ACHN (cell line): ENCODE results near the gene KIF18A.
"Not testable (repeated sequence)": the region's sequence is repeated elsewhere in the genome, so short reads cannot be mapped to it uniquely, and the experiment has no call there.

ENCODE experiments used
- DNase-seq: peaks from one replicate; pipeline ENCODE4 v3.0.0-alpha.2; 2015
- in situ Hi-C: cut with HindIII; loops from 2 replicates; pipeline ENCODE4 v1.10.0; 2017; ENCODE audit warnings: low sequenced_read_pairs, low pct_ligation_motif_present, low pct_unique_long_range_greater_than_20kb

Gene KIF18A

GRCh38 chr11:28110108-28110820 lies 2.3 kb upstream of the KIF18A start:
- DNase-seq, result peak; percentile 76
- in situ Hi-C loops, result no loop called here

- no peak for DNase-seq
- in situ Hi-C loops, result no loop called here
Measured at GRCh38 chr11:28108958-28109357, 1.0 kb upstream of the KIF18A start.

GRCh38 chr11:28107191-28107749 lies 686 bp downstream of the KIF18A start:
- in situ Hi-C loops, result no loop called here

GRCh38 chr11:28106353-28107043 lies 1.5 kb downstream of the KIF18A start:
- DNase-seq, result no peak
- in situ Hi-C loops, result no loop called here

More at GRCh38 chr11:28107191-28107749, 686 bp downstream of the KIF18A start:
- DNase-seq, result peak; percentile 42

GRCh38 chr11:28105869-28106268 lies 2.1 kb downstream of the KIF18A start:
- in situ Hi-C loops, result no loop called here
- no peak for DNase-seq

- in situ Hi-C loops, result no loop called here
- no peak for DNase-seq
Measured at GRCh38 chr11:28104984-28105383, 3.0 kb downstream of the KIF18A start.

- DNase-seq, result no peak
- in situ Hi-C loops, result no loop called here
Measured at GRCh38 chr11:28104425-28104824, 3.5 kb downstream of the KIF18A start.

- peak; percentile 40 for DNase-seq
- in situ Hi-C loops, result not testable (repeated sequence)
Measured at GRCh38 chr11:28102300-28102699, 5.7 kb downstream of the KIF18A start.

GRCh38 chr11:28100665-28101064 lies 7.3 kb downstream of the KIF18A start:
- no peak for DNase-seq
- in situ Hi-C loops, result no loop called here

- in situ Hi-C loops, result no loop called here
- no peak for DNase-seq
Measured at GRCh38 chr11:28099715-28100114, 8.2 kb downstream of the KIF18A start.

GRCh38 chr11:28098257-28098656 lies 9.7 kb downstream of the KIF18A start:
- no peak for DNase-seq
- in situ Hi-C loops, result no loop called here

GRCh38 chr11:28092786-28093185 lies 15.2 kb downstream of the KIF18A start:
- in situ Hi-C loops, result no loop called here
- no peak for DNase-seq

- no peak for DNase-seq
- in situ Hi-C loops, result no loop called here
Measured at GRCh38 chr11:28090052-28090749, 17.8 kb downstream of the KIF18A start.

GRCh38 chr11:28089378-28089777 lies 18.6 kb downstream of the KIF18A start:
- in situ Hi-C loops, result no loop called here
- no peak for DNase-seq

GRCh38 chr11:28087693-28088092 lies 20.3 kb downstream of the KIF18A start:
- in situ Hi-C loops, DNase-seq: not testable (repeated sequence)

- DNase-seq, in situ Hi-C loops: not testable (repeated sequence)
Measured at GRCh38 chr11:28087192-28087591, 20.8 kb downstream of the KIF18A start.

- in situ Hi-C loops, result no loop called here
- DNase-seq, result no peak
Measured at GRCh38 chr11:28086569-28086968, 21.4 kb downstream of the KIF18A start.

GRCh38 chr11:28083118-28083517 lies 24.8 kb downstream of the KIF18A start:
- DNase-seq, result no peak
- in situ Hi-C loops, result no loop called here

- in situ Hi-C loops, result no loop called here
Measured at GRCh38 chr11:28077521-28077920, 30.4 kb downstream of the KIF18A start.

More at GRCh38 chr11:28077521-28077920, 30.4 kb downstream of the KIF18A start:
- DNase-seq, result no peak
